ENCODE measurements around the gene SMC5.

SMC5 gene

GRCh38 chr9:70304810-70305209 is 46.0 kb downstream of the SMC5 start (continued):
- TF ChIP-seq TSHZ2 (CRISPR knock-in tag; IDR thresholded peaks at IDR 0.05), result no peak

GRCh38 chr9:70315389-70315788 is 56.6 kb downstream of the SMC5 start:
- no peak for TF ChIP-seq ZFP3 (CRISPR knock-in tag; IDR thresholded peaks at IDR 0.05)
- TF ChIP-seq TOX (CRISPR knock-in tag; IDR thresholded peaks at IDR 0.05; ENCODE audit: borderline replicate concordance), result no peak
- TF ChIP-seq CREB5 (CRISPR knock-in tag; IDR thresholded peaks at IDR 0.05; ENCODE audit: low read depth), result no peak
- TF ChIP-seq ZNF70 (CRISPR knock-in tag; IDR thresholded peaks at IDR 0.05), result no peak
- no peak for ATAC-seq

GRCh38 chr9:70318002-70318401 is 59.2 kb downstream of the SMC5 start:
- TF ChIP-seq ZC3H10 (CRISPR knock-in tag; IDR thresholded peaks at IDR 0.05) (no peak), ZFP3 (CRISPR knock-in tag; IDR thresholded peaks at IDR 0.05) (no peak), CREB5 (CRISPR knock-in tag; IDR thresholded peaks at IDR 0.05; ENCODE audit: low read depth) (no peak), RARB (CRISPR knock-in tag; IDR thresholded peaks at IDR 0.05) (no peak), ISL1 (CRISPR knock-in tag; IDR thresholded peaks at IDR 0.05) (no peak), TCF4 (CRISPR knock-in tag; IDR thresholded peaks at IDR 0.05; ENCODE audit: borderline replicate concordance) (no peak), CSDC2 (CRISPR knock-in tag; IDR thresholded peaks at IDR 0.05) (no peak), ZNF565 (CRISPR knock-in tag; conservative IDR thresholded peaks at IDR 0.05; ENCODE audit: low read depth) (no peak), ZNF70 (CRISPR knock-in tag; IDR thresholded peaks at IDR 0.05) (no peak), ESRRG (CRISPR knock-in tag; IDR thresholded peaks at IDR 0.05) (no peak), ZFP30 (CRISPR knock-in tag; IDR thresholded peaks at IDR 0.05) (no peak)
- ATAC-seq, result no peak

GRCh38 chr9:70322096-70322495 is 63.3 kb downstream of the SMC5 start:
- ATAC-seq, result no peak
- TF ChIP-seq PPARA (CRISPR knock-in tag; IDR thresholded peaks at IDR 0.05; ENCODE audit: borderline replicate concordance) (no peak), TCF4 (CRISPR knock-in tag; IDR thresholded peaks at IDR 0.05; ENCODE audit: borderline replicate concordance) (no peak), BACH2 (CRISPR knock-in tag; IDR thresholded peaks at IDR 0.05; ENCODE audit: borderline replicate concordance) (no peak), TOX (CRISPR knock-in tag; IDR thresholded peaks at IDR 0.05; ENCODE audit: borderline replicate concordance) (no peak), RARB (CRISPR knock-in tag; IDR thresholded peaks at IDR 0.05) (no peak), TSHZ2 (CRISPR knock-in tag; IDR thresholded peaks at IDR 0.05) (no peak), POU6F1 (CRISPR knock-in tag; IDR thresholded peaks at IDR 0.05; ENCODE audit: borderline replicate concordance, low read depth) (no peak), CREB5 (CRISPR knock-in tag; IDR thresholded peaks at IDR 0.05; ENCODE audit: low read depth) (no peak)

Data from SK-N-SH treated with all-trans-retinoic acid at 6 μM for 48 hours (cell line).